Measurements from ENCODE around the gene DOLK. TPM values are rescaled to one million over a fixed set of nuclear protein-coding genes. Genes with fewer than 3 reads are reported as not detected.

Gene DOLK
- total RNA-seq, 1 experiment from 2014 or later = 6.1 TPM

DNA sequence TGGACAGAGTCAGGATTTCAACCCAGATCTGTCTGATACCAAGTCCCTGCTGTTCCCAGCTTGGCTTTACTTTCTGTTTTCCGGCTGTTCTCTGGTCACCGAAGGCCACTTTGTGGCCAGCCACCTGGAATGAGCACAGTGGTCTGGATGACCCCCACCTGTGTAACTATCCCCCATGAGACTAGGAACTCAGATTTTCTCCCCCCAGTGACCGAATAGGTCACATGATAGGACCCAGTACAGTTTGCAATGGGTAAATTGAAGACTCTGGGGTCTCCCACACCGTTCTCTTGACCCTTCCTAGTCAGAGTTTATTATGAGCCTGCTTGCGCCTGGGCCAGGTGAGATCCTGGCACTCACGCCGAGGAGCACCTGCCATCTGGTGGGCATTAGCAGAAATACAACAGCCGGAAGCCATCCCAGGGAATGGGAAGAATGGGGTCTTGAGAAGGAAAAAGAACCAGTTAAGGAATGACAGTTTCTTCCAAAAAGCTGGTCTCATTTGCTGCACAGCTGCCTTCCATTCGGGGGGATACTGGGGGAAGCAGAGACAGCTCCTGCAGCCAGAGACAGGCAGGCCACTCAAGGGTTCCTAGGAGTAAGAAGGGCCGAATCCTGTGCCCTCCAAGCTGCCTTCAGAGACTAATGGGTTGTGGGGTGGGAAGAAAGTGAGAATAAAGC lies 19.5 kb downstream of the DOLK start:
- Histone ChIP-seq H2AFZ (ENCODE audit: low read length) (peak overlapping the region; percentile 63; the same call in 1 of the 2 replicates), H3K79me2 (ENCODE audit: low read length) (no peaks in the 10 kb centered on the region), H4K20me1 (ENCODE audit: insufficient read depth, low read depth, low read length) (no peaks in the 10 kb centered on the region), H3K4me3 (ENCODE audit: low read length) (no peak overlapping the region), H3K36me3 (ENCODE audit: insufficient read depth, low read length) (no peaks in the 10 kb centered on the region), H3K9ac (ENCODE audit: low read length) (no peak overlapping the region), H3K4me1 (ENCODE audit: low read length) (no peaks in the 10 kb centered on the region), H3K27me3 (ENCODE audit: low read length) (no peaks in the 10 kb centered on the region), H3K4me2 (ENCODE audit: low read depth, low read length, poor library complexity, severe bottlenecking) (no peak overlapping the region), H3K27ac (ENCODE audit: low read length) (no peak overlapping the region), H3K9me2 (replicated peaks; ENCODE audit: insufficient read depth, low read length) (no peaks in the 10 kb centered on the region), H3K9me3 (ENCODE audit: low read length) (no peaks in the 10 kb centered on the region)
- peak; percentile 83 for DNase-seq

DNA sequence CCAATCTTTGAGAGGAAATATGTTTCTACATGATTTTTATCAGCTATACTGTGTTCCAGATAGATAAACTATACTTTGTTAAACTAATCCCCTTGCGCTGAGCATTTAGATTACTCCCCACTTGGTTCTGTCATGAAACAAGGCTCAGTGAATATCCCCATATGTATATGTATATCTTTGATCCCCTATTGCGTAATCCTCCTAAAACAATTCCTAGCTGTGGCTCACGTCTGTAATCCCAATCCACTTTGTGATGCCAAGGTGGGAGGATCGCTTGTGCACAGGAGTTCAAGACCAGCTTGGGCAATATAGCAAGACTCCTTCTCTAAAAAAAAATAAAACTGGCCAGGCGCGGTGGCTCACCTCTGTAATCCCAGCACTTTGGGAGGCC lies 23.9 kb downstream of the DOLK start:
- no peak overlapping the region for H2AFZ ChIP-seq (ENCODE audit: low read length)
- H3K9me2 ChIP-seq (replicated peaks; ENCODE audit: insufficient read depth, low read length) = no peaks in the 10 kb centered on the region
- H3K4me2 ChIP-seq (ENCODE audit: low read depth, low read length, poor library complexity, severe bottlenecking) = no peak overlapping the region
- H3K79me2 ChIP-seq (ENCODE audit: low read length) = no peaks in the 10 kb centered on the region
- no peak for DNase-seq
- no peaks in the 10 kb centered on the region for H3K27me3 ChIP-seq (ENCODE audit: low read length)
- H3K27ac ChIP-seq (ENCODE audit: low read length) = no peak overlapping the region
- H4K20me1 ChIP-seq (ENCODE audit: insufficient read depth, low read depth, low read length) = no peaks in the 10 kb centered on the region
- no peak overlapping the region for H3K4me3 ChIP-seq (ENCODE audit: low read length)
- H3K9me3 ChIP-seq (ENCODE audit: low read length) = no peaks in the 10 kb centered on the region
- peaks cover 17% of the 10 kb centered on the region for H3K4me1 ChIP-seq (ENCODE audit: low read length)
- H3K9ac ChIP-seq (ENCODE audit: low read length) = no peak overlapping the region
- no peaks in the 10 kb centered on the region for H3K36me3 ChIP-seq (ENCODE audit: insufficient read depth, low read length)

- Histone ChIP-seq H3K27ac (ENCODE audit: low read length) (no peak overlapping the region), H3K79me2 (ENCODE audit: low read length) (no peaks in the 10 kb centered on the region), H3K4me1 (ENCODE audit: low read length) (peaks cover 17% of the 10 kb centered on the region), H3K9me2 (replicated peaks; ENCODE audit: insufficient read depth, low read length) (no peaks in the 10 kb centered on the region), H3K4me3 (ENCODE audit: low read length) (peak overlapping the region; percentile 60), H3K36me3 (ENCODE audit: insufficient read depth, low read length) (no peaks in the 10 kb centered on the region; the same call in 1 of the 2 replicates), H2AFZ (ENCODE audit: low read length) (peak overlapping the region; percentile 78), H3K4me2 (ENCODE audit: low read depth, low read length, poor library complexity, severe bottlenecking) (peak overlapping the region; percentile 69), H3K9me3 (ENCODE audit: low read length) (no peaks in the 10 kb centered on the region), H3K9ac (ENCODE audit: low read length) (peak overlapping the region; percentile 55), H3K27me3 (ENCODE audit: low read length) (no peaks in the 10 kb centered on the region), H4K20me1 (ENCODE audit: insufficient read depth, low read depth, low read length) (no peaks in the 10 kb centered on the region)
- peak; percentile 71 for DNase-seq
Observed at GRCh38 chr9:128921881-128922763, 25.3 kb downstream of the DOLK start.

- H3K9me3 ChIP-seq (ENCODE audit: low read length) = no peaks in the 10 kb centered on the region
- no peaks in the 10 kb centered on the region; the same call in 1 of the 2 replicates for H3K36me3 ChIP-seq (ENCODE audit: insufficient read depth, low read length)
- peak within 1 kb of the TSS; percentile 55; the same call in 1 of the 2 replicates for H3K9ac ChIP-seq (ENCODE audit: low read length)
- H3K79me2 ChIP-seq (ENCODE audit: low read length) = no peaks in the 10 kb centered on the region
- H3K4me1 ChIP-seq (ENCODE audit: low read length) = peaks cover 17% of the 10 kb centered on the region
- peak within 1 kb of the TSS; percentile 69 for H3K4me2 ChIP-seq (ENCODE audit: low read depth, low read length, poor library complexity, severe bottlenecking)
- no peak within 1 kb of the TSS for H2AFZ ChIP-seq (ENCODE audit: low read length)
- no peaks in the 10 kb centered on the region for H3K27me3 ChIP-seq (ENCODE audit: low read length)
- H4K20me1 ChIP-seq (ENCODE audit: insufficient read depth, low read depth, low read length) = no peaks in the 10 kb centered on the region
- H3K27ac ChIP-seq (ENCODE audit: low read length) = no peak within 1 kb of the TSS
- no peak for DNase-seq
- H3K9me2 ChIP-seq (replicated peaks; ENCODE audit: insufficient read depth, low read length) = no peaks in the 10 kb centered on the region
- peak within 1 kb of the TSS; percentile 60; the same call in 1 of the 2 replicates for H3K4me3 ChIP-seq (ENCODE audit: low read length)
Observed at GRCh38 chr9:128920381-128921058, 26.9 kb downstream of the DOLK start, which contains the start of gene PHYHD1. Gene PHYHD1 (plus strand): TSS chr9:128920982. CDS start chr9:128922324, 1,342 bp downstream.

DNA sequence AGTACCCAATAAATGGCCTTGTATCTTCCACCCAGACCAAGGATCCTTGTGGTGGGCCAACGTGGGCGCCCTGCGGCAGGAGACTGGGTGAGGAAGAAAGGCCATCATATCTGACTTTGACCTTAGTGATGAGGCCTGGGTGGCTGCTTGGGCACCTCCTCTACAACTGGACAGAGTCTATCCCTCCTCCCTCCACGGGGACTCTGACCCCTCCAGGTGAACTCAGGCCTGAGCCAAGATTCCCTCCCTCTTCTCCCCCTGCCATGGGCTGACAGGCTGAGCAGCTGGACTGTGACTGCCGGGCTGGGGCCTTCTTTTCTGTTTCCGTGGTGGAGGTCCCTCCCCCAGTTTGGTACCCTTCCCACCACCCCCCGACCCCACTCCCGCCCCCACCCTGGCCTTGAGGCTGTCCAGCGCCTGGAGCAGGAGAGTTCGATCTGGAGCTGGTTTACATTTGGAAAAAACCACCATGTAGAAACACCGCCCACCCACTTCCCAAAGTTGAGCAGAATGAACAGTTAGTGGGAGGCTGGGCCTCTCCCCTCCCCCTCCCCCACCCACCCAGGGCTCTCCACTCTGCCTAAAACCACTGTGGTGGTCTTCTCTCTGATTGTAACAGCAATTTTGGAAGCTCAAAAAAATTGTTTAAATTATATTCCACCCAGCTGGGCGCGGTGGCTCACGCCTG lies 27.9 kb downstream of the DOLK start:
- H3K27me3 ChIP-seq (ENCODE audit: low read length) = no peaks in the 10 kb centered on the region
- H3K4me3 ChIP-seq (ENCODE audit: low read length) = no peak overlapping the region
- no peaks in the 10 kb centered on the region for H3K79me2 ChIP-seq (ENCODE audit: low read length)
- H3K4me1 ChIP-seq (ENCODE audit: low read length) = peaks cover 17% of the 10 kb centered on the region
- no peak overlapping the region for H2AFZ ChIP-seq (ENCODE audit: low read length)
- no peak overlapping the region for H3K27ac ChIP-seq (ENCODE audit: low read length)
- H3K9ac ChIP-seq (ENCODE audit: low read length) = no peak overlapping the region
- no peak for DNase-seq
- no peaks in the 10 kb centered on the region; the same call in 1 of the 2 replicates for H3K36me3 ChIP-seq (ENCODE audit: insufficient read depth, low read length)
- H3K9me3 ChIP-seq (ENCODE audit: low read length) = no peaks in the 10 kb centered on the region
- H3K9me2 ChIP-seq (replicated peaks; ENCODE audit: insufficient read depth, low read length) = no peaks in the 10 kb centered on the region
- no peaks in the 10 kb centered on the region for H4K20me1 ChIP-seq (ENCODE audit: insufficient read depth, low read depth, low read length)
- no peak overlapping the region for H3K4me2 ChIP-seq (ENCODE audit: low read depth, low read length, poor library complexity, severe bottlenecking)

- Histone ChIP-seq H3K27ac (ENCODE audit: low read length) (no peak overlapping the region), H3K4me3 (ENCODE audit: low read length) (no peak overlapping the region), H3K9me3 (ENCODE audit: low read length) (no peaks in the 10 kb centered on the region), H3K4me1 (ENCODE audit: low read length) (peaks cover 17% of the 10 kb centered on the region), H3K79me2 (ENCODE audit: low read length) (no peaks in the 10 kb centered on the region), H3K9ac (ENCODE audit: low read length) (no peak overlapping the region), H4K20me1 (ENCODE audit: insufficient read depth, low read depth, low read length) (no peaks in the 10 kb centered on the region), H3K36me3 (ENCODE audit: insufficient read depth, low read length) (no peaks in the 10 kb centered on the region; the same call in 1 of the 2 replicates), H3K9me2 (replicated peaks; ENCODE audit: insufficient read depth, low read length) (no peaks in the 10 kb centered on the region), H3K27me3 (ENCODE audit: low read length) (no peaks in the 10 kb centered on the region), H2AFZ (ENCODE audit: low read length) (no peak overlapping the region), H3K4me2 (ENCODE audit: low read depth, low read length, poor library complexity, severe bottlenecking) (no peak overlapping the region)
- DNase-seq = no peak
Observed at GRCh38 chr9:128918921-128919320, 28.5 kb downstream of the DOLK start.

DNA sequence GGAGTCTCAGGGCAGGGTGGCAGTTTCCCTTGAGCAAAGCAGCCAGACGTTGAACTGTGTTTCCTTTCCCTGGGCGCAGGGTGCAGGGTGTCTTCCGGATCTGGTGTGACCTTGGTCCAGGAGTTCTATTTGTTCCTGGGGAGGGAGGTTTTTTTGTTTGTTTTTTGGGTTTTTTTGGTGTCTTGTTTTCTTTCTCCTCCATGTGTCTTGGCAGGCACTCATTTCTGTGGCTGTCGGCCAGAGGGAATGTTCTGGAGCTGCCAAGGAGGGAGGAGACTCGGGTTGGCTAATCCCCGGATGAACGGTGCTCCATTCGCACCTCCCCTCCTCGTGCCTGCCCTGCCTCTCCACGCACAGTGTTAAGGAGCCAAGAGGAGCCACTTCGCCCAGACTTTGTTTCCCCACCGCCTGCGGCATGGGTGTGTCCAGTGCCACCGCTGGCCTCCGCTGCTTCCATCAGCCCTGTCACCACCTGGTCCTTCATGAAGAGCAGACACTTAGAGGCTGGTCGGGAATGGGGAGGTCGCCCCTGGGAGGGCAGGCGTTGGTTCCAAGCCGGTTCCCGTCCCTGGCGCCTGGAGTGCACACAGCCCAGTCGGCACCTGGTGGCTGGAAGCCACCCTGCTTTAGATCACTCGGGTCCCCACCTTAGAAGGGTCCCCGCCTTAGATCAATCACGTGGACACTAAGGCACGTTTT lies 30.1 kb downstream of the DOLK start:
- H3K79me2 ChIP-seq (ENCODE audit: low read length) = peaks cover 3% of the 10 kb centered on the region; the same call in 1 of the 2 replicates
- no peak overlapping the region for H2AFZ ChIP-seq (ENCODE audit: low read length)
- DNase-seq = no peak
- H3K9ac ChIP-seq (ENCODE audit: low read length) = no peak overlapping the region
- H3K4me3 ChIP-seq (ENCODE audit: low read length) = no peak overlapping the region
- H3K27me3 ChIP-seq (ENCODE audit: low read length) = no peaks in the 10 kb centered on the region
- H3K4me1 ChIP-seq (ENCODE audit: low read length) = peaks cover 12% of the 10 kb centered on the region
- H3K4me2 ChIP-seq (ENCODE audit: low read depth, low read length, poor library complexity, severe bottlenecking) = no peak overlapping the region
- H3K27ac ChIP-seq (ENCODE audit: low read length) = no peak overlapping the region
- no peaks in the 10 kb centered on the region for H3K9me2 ChIP-seq (replicated peaks; ENCODE audit: insufficient read depth, low read length)
- H3K9me3 ChIP-seq (ENCODE audit: low read length) = no peaks in the 10 kb centered on the region
- H4K20me1 ChIP-seq (ENCODE audit: insufficient read depth, low read depth, low read length) = 0 out of 2 replicates have a peak, but pooled peaks cover 5% of the 10 kb centered on the region
- no peaks in the 10 kb centered on the region; the same call in 1 of the 2 replicates for H3K36me3 ChIP-seq (ENCODE audit: insufficient read depth, low read length)
